GM12875 (cell line): ENCODE measurements around the gene ABHD17A.

Experiments used
- H3K4me3 ChIP-seq: one replicate; pipeline ENCODE4 v1.5.1; 2011; ENCODE audit warnings: low read depth, low read length, control low read depth
- TF ChIP-seq, protein P1 (sequence below): IDR thresholded peaks from 2 replicates; pipeline ENCODE4 v1.5.1; 2011; ENCODE audit warnings: low read depth, mild to moderate bottlenecking, control low read depth, inconsistent platforms, low read length, moderate library complexity, borderline replicate concordance; ENCODE audit not compliant: insufficient read depth

The ABHD17A gene

DNA sequence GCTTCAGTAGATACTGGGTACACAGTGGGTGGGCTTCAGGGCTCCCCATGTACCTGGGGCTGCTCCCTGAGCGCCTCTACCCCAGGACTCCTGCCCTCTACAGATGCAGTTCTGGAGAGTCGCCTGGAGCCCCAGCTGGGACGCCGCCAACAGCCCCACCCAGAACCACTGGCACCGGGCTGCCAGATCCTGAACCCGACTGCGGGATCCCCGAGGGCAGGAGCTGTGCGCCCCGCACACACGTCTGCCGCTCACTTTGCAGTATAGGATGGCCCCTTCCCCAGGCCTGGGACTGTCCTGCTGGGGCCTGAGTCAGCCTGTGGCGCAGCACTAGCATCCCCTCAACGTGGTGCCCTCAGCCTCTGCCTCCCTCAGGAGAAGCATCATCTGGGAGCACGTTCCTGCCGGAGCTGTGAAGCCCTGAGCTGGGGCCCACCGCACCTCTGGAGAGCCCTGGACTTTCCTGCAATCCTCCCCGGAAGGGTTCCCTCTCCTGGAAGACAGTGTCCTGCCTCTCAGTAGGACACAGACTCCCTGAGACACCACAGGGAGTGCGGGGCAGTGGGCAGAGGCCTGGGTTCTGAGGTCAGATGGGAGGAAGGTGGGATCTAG, 40.7 kb downstream of the ABHD17A start:
- TF ChIP-seq, protein P1, sequence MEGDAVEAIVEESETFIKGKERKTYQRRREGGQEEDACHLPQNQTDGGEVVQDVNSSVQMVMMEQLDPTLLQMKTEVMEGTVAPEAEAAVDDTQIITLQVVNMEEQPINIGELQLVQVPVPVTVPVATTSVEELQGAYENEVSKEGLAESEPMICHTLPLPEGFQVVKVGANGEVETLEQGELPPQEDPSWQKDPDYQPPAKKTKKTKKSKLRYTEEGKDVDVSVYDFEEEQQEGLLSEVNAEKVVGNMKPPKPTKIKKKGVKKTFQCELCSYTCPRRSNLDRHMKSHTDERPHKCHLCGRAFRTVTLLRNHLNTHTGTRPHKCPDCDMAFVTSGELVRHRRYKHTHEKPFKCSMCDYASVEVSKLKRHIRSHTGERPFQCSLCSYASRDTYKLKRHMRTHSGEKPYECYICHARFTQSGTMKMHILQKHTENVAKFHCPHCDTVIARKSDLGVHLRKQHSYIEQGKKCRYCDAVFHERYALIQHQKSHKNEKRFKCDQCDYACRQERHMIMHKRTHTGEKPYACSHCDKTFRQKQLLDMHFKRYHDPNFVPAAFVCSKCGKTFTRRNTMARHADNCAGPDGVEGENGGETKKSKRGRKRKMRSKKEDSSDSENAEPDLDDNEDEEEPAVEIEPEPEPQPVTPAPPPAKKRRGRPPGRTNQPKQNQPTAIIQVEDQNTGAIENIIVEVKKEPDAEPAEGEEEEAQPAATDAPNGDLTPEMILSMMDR = no peak
- no peak overlapping the region for H3K4me3 ChIP-seq

DNA sequence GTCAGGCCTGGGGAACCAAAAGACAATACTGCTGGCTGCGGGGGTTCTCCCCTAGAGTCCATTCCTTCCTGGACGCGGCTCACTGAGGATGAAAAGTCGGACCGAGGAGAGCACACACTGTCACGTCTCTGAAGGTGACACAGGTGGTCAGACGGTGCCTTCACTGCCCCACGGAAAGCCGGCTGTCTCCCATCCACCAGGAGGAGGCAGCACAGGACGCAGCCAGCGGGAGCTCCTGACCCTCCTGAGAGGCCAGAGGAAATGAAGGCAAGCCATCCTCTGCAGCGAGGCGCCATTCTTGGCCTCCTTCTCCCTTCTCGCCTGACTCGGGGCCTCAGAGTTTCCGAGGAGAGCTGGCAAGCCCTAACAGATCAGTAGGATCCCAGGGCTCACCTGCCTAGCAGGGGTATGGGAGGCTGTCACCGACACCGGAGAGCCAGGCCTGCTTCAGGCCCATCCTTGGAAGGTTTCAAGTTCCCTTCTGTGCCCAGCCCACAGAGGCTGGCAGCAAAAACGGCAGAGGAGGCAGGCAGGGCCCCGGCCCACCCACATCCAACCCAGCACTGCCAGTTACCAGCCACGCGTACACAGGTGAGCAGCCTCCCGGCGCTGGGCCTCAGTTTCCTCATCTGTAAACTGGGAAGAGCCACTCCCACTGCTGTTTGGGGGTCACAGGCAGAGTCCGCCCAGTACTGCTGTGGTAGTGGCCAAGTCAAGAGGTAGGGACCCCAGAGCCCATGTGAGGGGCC, 41.5 kb downstream of the ABHD17A start:
- TF ChIP-seq, protein P1 = no peak
- H3K4me3 ChIP-seq = no peak overlapping the region

DNA sequence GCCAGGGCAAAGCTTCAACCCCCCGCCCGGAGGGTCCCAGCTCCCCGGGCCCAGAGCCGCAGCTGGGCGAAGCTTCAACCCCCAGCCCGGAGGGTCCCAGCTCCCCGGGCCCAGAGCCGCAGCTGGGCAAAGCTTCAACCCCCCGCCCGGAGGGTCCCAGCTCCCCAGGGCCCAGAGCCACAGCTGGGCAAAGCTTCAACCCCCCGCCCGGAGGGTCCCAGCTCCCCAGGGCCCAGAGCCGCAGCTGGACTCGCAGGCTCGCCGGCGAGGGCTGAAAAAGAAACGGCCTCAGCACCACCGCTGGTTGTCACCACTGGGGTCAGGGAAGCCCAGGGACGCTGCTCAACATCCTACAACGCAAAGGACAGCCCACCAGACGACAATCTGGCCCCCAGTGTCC, 42.2 kb downstream of the ABHD17A start:
- H3K4me3 ChIP-seq = no peak overlapping the region
- TF ChIP-seq, protein P1 = no peak

DNA sequence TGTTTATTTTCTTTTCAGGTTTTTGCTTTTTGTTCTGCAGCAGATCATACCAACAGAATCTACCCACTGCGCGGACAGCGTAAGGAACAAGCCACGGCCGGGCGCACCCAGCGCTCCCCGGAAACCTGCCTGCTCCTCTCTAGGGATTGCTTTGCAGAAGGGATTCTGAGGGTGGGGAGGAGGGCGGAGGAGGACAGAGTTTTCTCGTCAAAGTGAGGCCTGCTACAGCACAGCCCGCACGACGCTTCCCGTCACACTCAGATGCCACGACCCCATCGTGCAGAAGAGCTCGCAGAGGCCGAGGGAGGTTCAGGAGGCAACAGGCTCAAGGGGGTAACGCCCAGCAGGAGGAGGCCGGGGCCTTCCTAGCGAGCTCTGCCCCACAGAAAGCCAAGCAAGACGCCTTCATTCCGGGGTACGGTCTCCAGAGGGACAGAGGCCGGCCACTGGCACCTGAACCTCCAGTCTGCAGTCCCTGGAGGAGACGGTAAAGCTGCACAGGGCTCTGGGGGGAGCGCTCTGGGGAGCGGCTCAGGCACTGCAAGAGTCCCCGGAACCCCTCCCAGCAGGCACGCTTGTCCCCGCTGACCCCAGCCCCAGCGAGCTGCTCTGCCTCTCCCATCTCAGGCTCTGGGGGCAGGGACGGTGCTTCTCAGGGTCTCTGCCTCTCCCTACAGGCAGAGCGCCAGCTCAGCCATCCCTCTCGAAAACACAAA, 43.9 kb downstream of the ABHD17A start:
- no peak overlapping the region for H3K4me3 ChIP-seq
- TF ChIP-seq, protein P1 = no peak

DNA sequence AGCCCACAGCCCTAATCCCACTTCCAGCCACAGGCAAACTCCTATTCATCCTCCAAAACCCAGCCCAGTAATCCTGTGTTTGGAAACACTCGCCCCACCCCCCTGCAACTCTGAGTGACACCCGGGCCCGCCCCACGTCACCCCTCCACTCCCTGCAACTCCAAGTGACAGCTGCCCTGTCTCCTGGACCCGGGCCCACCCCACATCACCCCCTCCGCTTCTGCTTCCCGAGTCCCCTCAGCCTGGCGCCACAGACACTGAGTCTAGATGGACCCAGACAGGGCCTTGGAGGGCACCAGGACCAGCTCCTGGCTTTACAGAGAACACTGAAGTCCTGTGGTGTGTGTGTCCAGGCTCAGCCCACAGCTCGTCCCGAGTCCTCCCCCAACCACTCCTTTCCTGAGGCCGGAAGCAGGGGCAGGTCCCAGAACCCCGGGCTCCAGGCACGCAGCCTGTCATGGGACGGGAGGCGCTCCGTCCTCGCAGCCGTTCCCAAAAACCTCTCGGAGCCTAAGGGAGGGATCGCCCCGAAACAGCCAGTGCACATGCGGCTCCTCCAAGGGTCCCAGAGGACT, 44.7 kb downstream of the ABHD17A start:
- TF ChIP-seq, protein P1 = no peak
- no peak overlapping the region for H3K4me3 ChIP-seq

GRCh38 chr19:1839658-1840540, 45.4 kb downstream of the ABHD17A start:
- H3K4me3 ChIP-seq = no peak overlapping the region
- TF ChIP-seq, protein P1 = no peak
